K562 (cell line): ENCODE measurements around the gene MDM1. TPM values are rescaled to one million over a fixed set of nuclear protein-coding genes. Genes with fewer than 3 reads are reported as not detected.
A peak's percentile ranks its signal among the peaks of the same experiment; 100 is the strongest.

ENCODE experiments used
- CTBP1 ChIP-seq: fragments of 450-650 bp; IDR thresholded peaks from 2 replicates; pipeline ENCODE4 v1.6.1; 2016; ENCODE audit warnings: borderline replicate concordance
- ETV6 ChIP-seq, 3 experiments: fragments of 150-350 bp in 1 of 3; sonication (generic) in 1 of 3; formaldehyde crosslinking in 1 of 3; IDR thresholded peaks; 2 replicates each; pipeline versions ENCODE4 v1.6.1 to v1.8.0; 2014 to 2022; ENCODE audit warnings: borderline replicate concordance in 2 of 3, low read depth in 2 of 3, antibody characterized with exemption in 1 of 3, low read length in 1 of 3, mild to moderate bottlenecking in 1 of 3, missing genetic modification reagents in 1 of 3
- HLTF ChIP-seq: fragments of 450-650 bp; IDR thresholded peaks from 2 replicates; pipeline ENCODE4 v1.6.1; 2016
- HMG20B ChIP-seq: fragments of 250-450 bp; sonication (Bioruptor Pico); IDR thresholded peaks from 2 replicates; pipeline ENCODE4 v1.5.0; 2021; ENCODE audit warnings: mild to moderate bottlenecking
- JUND ChIP-seq, 2 experiments: IDR thresholded peaks; 2 replicates in 1 of 2; 3 replicates in 1 of 2; pipeline ENCODE4 v1.6.1; 2011; ENCODE audit warnings: borderline replicate concordance in 2 of 2, low read depth in 2 of 2, low read length in 2 of 2, improper control_type of control experiment in 1 of 2, missing biosample characterization in 1 of 2, missing genetic modification characterization in 1 of 2, missing genetic modification reagents in 1 of 2
- KAT7 ChIP-seq: sonication (generic); formaldehyde crosslinking; IDR thresholded peaks from 2 replicates; pipeline ENCODE4 v1.8.0; 2022; ENCODE audit warnings: missing genetic modification reagents, mild to moderate bottlenecking, borderline replicate concordance
- MYC ChIP-seq, 2 experiments: fragments of 250-450 bp in 1 of 2; sonication (Bioruptor Pico) in 1 of 2; IDR thresholded peaks; 2 replicates each; pipeline versions ENCODE4 v1.5.1 to v1.6.1; 2012 to 2021; ENCODE audit warnings: low read depth in 2 of 2, borderline replicate concordance in 1 of 2, improper control_type of control experiment in 1 of 2, low read length in 1 of 2, mild to moderate bottlenecking in 1 of 2, moderate library complexity in 1 of 2
- POLR2H ChIP-seq: IDR thresholded peaks from 2 replicates; pipeline ENCODE4 v1.6.1; 2016; ENCODE audit warnings: missing genetic modification characterization, low read depth, mild to moderate bottlenecking, control low read depth, missing compliant biosample characterization, moderate library complexity
- TEAD2 ChIP-seq: fragments of 450-650 bp; IDR thresholded peaks from 2 replicates; pipeline ENCODE4 v1.6.1; 2016; ENCODE audit warnings: missing genetic modification characterization, control low read depth, missing compliant biosample characterization
- XRCC5 ChIP-seq: fragments of 200-400 bp; formaldehyde crosslinking; IDR thresholded peaks from 2 replicates; pipeline ENCODE4 v1.6.1; 2017; ENCODE audit warnings: low read depth, mild to moderate bottlenecking, low read length
- ZFX ChIP-seq: sonication (generic); formaldehyde crosslinking; IDR thresholded peaks from 2 replicates; pipeline ENCODE4 v1.8.0; 2022; ENCODE audit warnings: mild to moderate bottlenecking, missing genetic modification reagents, moderate library complexity
- ZKSCAN1 ChIP-seq: fragments of 150-350 bp; IDR thresholded peaks from 2 replicates; pipeline ENCODE4 v1.6.1; 2016; ENCODE audit warnings: low read depth, low read length
- polyA plus RNA-seq, 8 experiments: library from polyadenylated mRNA; depleted of rRNA in 4 of 8; stranded (reverse) in 5 of 8; unstranded in 3 of 8; fragments of >200 nt; fragmentation: Nextera tagmentation in 2 of 8; fragmentation: Illumina TruSeq in 1 of 8; extraction: Ambion mirVana in 2 of 8; extraction: Trizol in 1 of 8; gene quantifications; 2 replicates each; pipeline versions ENCODE4 v1.2.1 to v1.2.3, GENCODE V29; 2011 to 2014; ENCODE audit warnings: inconsistent platforms in 1 of 8, missing spikeins in 1 of 8
- total RNA-seq, 7 experiments: library from RNA; depleted of rRNA in 6 of 7; stranded (reverse); fragments of >200 nt in 6 of 7; fragmentation: Illumina TruSeq in 2 of 7; extraction: Trizol in 2 of 7; gene quantifications; 2 replicates each; pipeline versions ENCODE4 v1.2.1 to v1.2.3, GENCODE V29; 2011 to 2021; ENCODE audit warnings: low replicate concordance in 1 of 7
- TF ChIP-seq, protein P1 (sequence below), 2 experiments: fragments of 450-650 bp; IDR thresholded peaks; 2 replicates each; pipeline ENCODE4 v1.6.1; 2016; ENCODE audit warnings: mild to moderate bottlenecking in 2 of 2, borderline replicate concordance in 1 of 2, low read depth in 1 of 2, moderate library complexity in 1 of 2
- TF ChIP-seq, protein P2 (sequence below): fragments of 250-450 bp; sonication (Bioruptor Pico); IDR thresholded peaks from 2 replicates; pipeline ENCODE4 v1.9.0; 2021; ENCODE audit warnings: mild to moderate bottlenecking, inconsistent platforms

MDM1 gene
- total and polyA plus RNA-seq, 9 of the 15 experiments (the other 6 are each of a cell fraction or from before 2014, with no cell fraction given), result 7.5 to 16.8 (median 13.1) TPM

DNA sequence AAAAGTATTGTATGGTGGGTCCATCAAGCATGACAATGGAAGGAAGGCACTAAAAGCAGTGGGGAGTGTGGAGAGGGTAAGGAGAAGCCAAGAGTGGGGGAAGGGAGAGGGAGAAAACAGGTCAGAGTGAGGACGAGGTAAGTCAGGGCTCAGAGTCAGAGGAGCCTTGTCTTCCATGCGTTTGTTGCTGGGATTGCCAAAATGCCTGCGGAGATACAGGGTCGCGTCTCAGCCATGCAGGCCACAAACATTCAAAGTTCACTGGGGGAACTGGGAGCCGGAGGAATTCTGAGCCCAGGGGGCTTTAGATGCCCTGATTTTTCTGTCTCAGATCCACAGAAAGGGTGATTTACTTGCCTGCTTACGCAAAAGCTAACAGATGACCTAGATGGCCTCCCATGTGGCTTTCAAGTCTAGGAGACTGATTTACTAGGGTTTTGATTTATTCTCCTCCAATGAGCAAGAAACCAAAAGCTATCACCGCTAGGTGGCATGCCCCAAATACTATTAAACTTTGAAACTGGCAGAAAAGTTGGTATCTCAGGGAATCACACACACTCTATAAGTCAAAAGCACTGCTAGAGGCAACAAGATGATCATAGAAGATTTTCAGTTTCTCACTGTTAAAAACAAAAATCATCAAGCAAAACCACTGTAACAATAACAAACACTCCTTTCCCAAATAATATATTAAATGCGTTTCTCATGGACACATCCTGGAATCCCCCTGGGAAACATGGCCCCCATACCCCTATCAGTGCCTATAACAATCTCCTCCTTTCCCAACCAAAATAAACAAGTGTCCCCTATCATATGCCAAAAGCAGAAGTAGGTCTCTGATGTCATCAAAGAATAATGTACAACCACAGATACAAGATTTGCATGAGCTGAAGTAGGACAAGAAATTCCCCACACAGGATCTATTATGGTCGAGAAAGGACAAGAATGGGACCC lies 26.6 kb upstream of the MDM1 start (continued):
- TF ChIP-seq, protein P1, sequence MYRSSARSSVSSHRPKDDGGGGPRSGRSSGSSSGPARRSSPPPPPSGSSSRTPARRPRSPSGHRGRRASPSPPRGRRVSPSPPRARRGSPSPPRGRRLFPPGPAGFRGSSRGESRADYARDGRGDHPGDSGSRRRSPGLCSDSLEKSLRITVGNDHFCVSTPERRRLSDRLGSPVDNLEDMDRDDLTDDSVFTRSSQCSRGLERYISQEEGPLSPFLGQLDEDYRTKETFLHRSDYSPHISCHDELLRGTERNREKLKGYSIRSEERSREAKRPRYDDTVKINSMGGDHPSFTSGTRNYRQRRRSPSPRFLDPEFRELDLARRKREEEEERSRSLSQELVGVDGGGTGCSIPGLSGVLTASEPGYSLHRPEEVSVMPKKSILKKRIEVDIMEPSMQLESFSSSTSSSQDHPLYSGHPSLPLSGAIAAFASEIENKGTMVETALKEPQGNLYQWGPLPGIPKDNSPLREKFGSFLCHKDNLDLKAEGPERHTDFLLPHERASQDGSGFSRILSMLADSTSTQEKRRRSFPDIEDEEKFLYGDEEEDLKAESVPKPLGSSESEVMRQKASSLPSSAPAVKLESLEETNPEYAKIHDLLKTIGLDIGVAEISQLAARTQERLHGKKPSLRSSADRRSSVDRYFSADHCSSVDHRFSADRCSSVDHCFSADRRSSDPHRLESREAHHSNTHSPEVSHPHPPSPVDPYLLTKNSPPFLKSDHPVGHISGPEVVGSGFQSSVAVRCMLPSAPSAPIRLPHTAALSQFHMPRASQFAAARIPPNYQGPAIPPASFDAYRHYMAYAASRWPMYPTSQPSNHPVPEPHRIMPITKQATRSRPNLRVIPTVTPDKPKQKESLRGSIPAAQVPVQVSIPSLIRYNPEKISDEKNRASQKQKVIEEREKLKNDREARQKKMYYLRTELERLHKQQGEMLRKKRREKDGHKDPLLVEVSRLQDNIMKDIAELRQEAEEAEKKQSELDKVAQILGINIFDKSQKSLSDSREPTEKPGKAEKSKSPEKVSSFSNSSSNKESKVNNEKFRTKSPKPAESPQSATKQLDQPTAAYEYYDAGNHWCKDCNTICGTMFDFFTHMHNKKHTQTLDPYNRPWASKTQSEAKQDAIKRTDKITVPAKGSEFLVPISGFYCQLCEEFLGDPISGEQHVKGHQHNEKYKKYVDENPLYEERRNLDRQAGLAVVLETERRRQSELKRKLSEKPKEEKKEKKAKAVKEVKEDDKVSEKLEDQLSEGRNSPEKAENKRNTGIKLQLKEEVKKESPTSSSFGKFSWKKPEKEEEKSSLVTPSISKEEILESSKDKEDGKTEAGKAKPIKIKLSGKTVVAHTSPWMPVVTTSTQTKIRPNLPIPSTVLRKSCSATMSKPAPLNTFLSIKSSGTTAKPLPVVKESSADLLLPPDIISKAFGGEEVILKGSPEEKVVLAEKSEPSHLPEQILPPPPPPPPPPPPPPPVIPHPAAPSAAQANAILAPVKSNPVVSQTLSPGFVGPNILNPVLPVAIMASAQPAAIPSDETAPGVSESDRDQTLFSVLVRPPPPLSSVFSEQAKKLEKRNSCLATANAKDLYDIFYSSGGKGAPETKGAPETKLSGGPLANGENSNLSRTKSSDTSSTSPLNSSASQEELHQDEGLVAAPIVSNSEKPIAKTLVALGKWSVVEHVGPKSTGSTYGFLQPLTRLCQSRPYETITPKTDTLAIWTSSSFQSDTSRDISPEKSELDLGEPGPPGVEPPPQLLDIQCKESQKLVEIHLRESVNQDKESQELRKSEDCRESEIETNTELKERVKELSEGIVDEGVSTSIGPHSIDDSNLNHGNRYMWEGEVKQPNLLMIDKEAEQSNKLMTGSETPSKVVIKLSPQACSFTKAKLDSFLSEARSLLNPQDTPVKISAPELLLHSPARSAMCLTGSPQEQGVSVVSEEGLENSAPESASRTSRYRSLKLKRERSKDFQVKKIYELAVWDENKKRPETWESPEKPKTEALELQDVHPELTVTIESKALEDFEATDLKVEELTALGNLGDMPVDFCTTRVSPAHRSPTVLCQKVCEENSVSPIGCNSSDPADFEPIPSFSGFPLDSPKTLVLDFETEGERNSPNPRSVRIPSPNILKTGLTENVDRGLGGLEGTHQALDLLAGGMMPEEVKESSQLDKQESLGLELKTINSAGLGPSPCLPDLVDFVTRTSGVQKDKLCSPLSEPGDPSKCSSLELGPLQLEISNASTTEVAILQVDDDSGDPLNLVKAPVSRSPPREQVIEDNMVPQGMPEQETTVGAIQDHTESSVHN (IDR thresholded peaks at IDR 0.05; ENCODE audit: borderline replicate concordance in 1 of 2, low read depth in 1 of 2), result no peak
- TF ChIP-seq POLR2H (tag), result no peak
- TF ChIP-seq HMG20B (CRISPR knock-in tag), result no peak
- TF ChIP-seq MYC (IDR thresholded peaks at IDR 0.05; ENCODE audit: low read depth, low read length), result no peak
- no peak for TF ChIP-seq MYC (CRISPR knock-in tag; IDR thresholded peaks at IDR 0.05; ENCODE audit: borderline replicate concordance, low read depth)
- no peak for TF ChIP-seq TEAD2
- TF ChIP-seq JUND (IDR thresholded peaks at IDR 0.05; ENCODE audit: borderline replicate concordance, low read depth, low read length), result 0 out of 2 replicates have a peak, but pooled peaks have one; percentile 13
- TF ChIP-seq JUND (tag; IDR thresholded peaks at IDR 0.05; ENCODE audit: borderline replicate concordance, low read depth, low read length), result peak; percentile 45; the same call in 2 of the 3 replicates
- TF ChIP-seq ETV6 (IDR thresholded peaks at IDR 0.05; ENCODE audit: borderline replicate concordance in 1 of 2, low read depth in 2 of 2, low read length in 1 of 2), result no peak
- TF ChIP-seq ETV6 (CRISPR knock-in tag; IDR thresholded peaks at IDR 0.05; ENCODE audit: borderline replicate concordance), result no peak
- TF ChIP-seq HLTF, result no peak
- TF ChIP-seq CTBP1, result no peak
- TF ChIP-seq, protein P2, sequence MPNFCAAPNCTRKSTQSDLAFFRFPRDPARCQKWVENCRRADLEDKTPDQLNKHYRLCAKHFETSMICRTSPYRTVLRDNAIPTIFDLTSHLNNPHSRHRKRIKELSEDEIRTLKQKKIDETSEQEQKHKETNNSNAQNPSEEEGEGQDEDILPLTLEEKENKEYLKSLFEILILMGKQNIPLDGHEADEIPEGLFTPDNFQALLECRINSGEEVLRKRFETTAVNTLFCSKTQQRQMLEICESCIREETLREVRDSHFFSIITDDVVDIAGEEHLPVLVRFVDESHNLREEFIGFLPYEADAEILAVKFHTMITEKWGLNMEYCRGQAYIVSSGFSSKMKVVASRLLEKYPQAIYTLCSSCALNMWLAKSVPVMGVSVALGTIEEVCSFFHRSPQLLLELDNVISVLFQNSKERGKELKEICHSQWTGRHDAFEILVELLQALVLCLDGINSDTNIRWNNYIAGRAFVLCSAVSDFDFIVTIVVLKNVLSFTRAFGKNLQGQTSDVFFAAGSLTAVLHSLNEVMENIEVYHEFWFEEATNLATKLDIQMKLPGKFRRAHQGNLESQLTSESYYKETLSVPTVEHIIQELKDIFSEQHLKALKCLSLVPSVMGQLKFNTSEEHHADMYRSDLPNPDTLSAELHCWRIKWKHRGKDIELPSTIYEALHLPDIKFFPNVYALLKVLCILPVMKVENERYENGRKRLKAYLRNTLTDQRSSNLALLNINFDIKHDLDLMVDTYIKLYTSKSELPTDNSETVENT, result no peak
- no peak for TF ChIP-seq KAT7 (CRISPR knock-in tag)
- no peak for TF ChIP-seq ZFX (CRISPR knock-in tag)
- TF ChIP-seq XRCC5, result no peak
- no peak for TF ChIP-seq ZKSCAN1
